Tibial nerve (tissue), 4 donors: ENCODE measurements around the gene KRTAP4-5.

Experiments used
- CTCF ChIP-seq, 5 experiments: fragments of 200-600 bp in 3 of 5; fragments of 450-650 bp in 2 of 5; sonication (generic) in 3 of 5; IDR thresholded peaks; one replicate each; pipeline ENCODE4 v1.5.1; 2016 to 2019; ENCODE audit warnings: antibody characterized with exemption in 5 of 5, mild to moderate bottlenecking in 3 of 5, moderate library complexity in 2 of 5
- EP300 ChIP-seq, 2 donors: sonication (generic); formaldehyde crosslinking; IDR thresholded peaks; one replicate each; pipeline ENCODE4 v1.6.1; 2017; ENCODE audit warnings: antibody characterized with exemption in 2 of 2, mild to moderate bottlenecking in 1 of 2
- POLR2A ChIP-seq, 2 donors: fragments of 450-650 bp; IDR thresholded peaks; one replicate each; pipeline ENCODE4 v1.6.1; 2017; ENCODE audit warnings: antibody characterized with exemption in 2 of 2, mild to moderate bottlenecking in 2 of 2, moderate library complexity in 2 of 2

- TF ChIP-seq CTCF (IDR thresholded peaks at IDR 0.05) (no peak), EP300 (IDR thresholded peaks at IDR 0.05) (no peak), POLR2A (IDR thresholded peaks at IDR 0.05) (no peak)
These were observed 15.5 kb downstream of the KRTAP4-5 start for GRCh38 chr17:41133880-41134735.
